ENCODE data around the gene ZCCHC12.
"Not testable (repeated sequence)": the region's sequence is repeated elsewhere in the genome, so short reads cannot be mapped to it uniquely, and the experiment has no call there.

Gene ZCCHC12

DNA sequence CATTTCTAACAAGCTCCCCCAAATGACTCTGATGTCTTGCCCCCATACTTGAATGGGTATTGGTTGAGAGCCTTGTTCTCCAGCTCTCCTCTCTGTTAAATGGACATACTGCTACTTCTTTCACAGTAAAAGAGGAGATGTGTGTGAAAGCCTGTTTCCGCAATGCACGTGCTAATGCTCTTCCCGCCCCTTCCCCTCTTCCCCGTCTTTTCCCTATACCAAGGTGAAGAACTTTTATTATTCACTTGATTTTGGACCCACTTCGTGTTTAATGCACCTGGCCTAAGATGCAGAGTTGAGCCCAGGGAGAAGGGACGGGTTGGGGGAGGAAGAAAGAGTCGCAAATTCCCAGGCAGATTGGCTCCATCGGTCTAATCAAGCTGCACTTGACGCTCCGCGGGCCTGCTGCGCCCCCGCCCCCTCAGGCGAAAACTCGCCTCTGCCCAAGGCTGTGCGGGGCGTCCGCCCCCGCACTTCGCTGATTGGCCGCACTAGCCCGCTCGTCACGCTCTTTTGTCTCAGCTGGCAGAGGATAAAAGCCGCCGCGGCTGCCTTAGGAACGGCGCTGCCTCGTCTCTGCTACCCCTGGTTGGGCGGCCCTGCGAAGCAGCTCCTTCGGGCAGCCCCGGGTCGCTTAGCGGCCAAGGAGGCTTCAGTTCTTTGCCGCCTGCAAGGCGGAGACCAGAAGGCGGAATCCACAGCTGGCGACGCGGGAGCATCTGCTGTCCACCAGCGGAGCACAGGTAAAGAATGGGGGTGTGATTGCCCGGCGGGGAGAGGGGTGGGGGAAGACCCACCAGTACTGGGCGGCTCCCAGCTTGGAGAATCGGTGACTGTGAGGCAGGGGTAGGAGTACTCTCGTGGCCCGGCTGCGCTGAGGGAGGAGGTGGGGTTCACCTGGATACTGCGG, at the start of gene ZCCHC12:
Gene ZCCHC12, plus strand, starts transcription at position 562 of the 910 bp plus-strand sequence. CDS start 1,421 bp downstream, outside the sequence.
- peak; percentile 38 for DNase-seq

DNA sequence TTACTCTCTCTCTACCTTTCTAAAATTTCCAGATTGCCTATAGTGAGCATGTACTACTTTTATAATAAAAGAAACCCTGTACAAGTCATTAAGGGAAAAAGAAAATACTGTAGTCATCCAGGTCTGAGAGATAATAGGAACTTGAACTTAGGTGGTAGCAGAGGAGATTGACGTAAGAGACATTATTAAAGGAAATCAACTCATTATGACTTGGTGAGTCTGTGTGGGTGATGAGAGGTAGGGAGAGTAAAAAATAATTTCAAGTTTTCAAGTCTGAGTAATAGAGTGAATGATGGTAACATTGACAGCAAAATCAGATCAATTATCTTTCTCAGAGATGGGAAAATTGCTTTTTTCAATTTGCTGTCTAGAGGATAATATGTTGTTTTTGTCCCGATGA, 44.0 kb upstream of the ZCCHC12 start:
- no peak for DNase-seq

GRCh38 chrX:118780509-118780908, 43.1 kb upstream of the ZCCHC12 start:
- no peak for DNase-seq

DNA sequence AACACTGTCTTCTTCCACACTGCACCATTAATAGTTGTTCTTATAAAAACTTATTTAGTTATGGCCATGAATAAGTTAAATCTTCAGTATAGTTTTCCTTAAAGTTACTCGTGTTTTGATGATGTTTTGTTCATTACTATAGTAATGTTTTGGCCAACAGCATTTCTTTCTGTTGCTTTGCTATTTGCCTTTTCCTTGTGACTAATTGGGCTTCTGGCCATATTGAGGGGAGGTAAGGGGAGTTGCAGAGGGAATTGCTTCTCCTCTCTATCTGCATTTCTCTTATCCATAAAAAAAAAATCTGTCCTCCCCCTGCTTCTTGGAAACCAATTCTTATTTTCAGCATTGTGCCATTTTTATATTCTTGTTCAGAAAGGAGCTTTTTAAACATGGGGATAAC, 42.7 kb upstream of the ZCCHC12 start:
- no peak for DNase-seq

GRCh38 chrX:118795528-118796280, 27.9 kb upstream of the ZCCHC12 start:
- DNase-seq = no peak

DNA sequence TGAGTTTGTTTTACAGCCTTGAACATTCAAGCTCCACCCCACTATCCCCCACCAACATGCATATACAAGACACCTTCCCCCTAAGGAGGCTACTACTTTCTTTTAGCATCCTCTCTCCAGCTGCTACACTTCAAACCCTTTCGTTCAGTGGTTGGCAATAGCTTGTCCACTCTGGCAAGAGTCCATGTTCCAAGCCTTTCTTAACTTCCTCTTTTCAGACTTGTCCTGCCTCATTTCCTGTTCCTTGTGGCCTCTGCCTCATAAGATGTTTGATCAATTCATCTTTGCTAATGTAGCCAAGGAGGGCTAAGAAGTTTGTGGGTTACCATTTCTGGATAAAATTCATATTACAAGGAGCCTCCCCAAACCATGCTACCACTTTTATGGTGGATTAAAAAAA, 20.8 kb upstream of the ZCCHC12 start:
- DNase-seq = no peak

- DNase-seq = peak; percentile 34
Observed at GRCh38 chrX:118807151-118808017, 16.2 kb upstream of the ZCCHC12 start.

DNA sequence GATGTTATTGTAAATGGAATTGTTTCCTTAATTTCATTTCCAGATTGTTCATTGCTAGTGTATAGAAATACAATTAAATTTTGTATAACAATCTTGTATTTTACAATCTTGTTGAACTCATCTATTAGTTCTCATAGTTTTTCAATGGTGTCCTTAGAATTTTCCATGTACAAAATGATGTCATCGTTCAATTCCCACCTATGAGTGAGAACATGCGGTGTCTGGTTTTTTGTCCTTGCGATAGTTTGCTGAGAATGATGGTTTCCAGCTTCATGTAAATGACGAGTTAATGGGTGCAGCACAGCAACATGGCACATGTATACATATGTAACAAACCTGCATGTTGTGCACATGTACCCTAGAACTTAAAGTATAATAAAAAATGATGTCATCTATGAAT, 6.4 kb upstream of the ZCCHC12 start:
- not testable (repeated sequence) for DNase-seq

DNA sequence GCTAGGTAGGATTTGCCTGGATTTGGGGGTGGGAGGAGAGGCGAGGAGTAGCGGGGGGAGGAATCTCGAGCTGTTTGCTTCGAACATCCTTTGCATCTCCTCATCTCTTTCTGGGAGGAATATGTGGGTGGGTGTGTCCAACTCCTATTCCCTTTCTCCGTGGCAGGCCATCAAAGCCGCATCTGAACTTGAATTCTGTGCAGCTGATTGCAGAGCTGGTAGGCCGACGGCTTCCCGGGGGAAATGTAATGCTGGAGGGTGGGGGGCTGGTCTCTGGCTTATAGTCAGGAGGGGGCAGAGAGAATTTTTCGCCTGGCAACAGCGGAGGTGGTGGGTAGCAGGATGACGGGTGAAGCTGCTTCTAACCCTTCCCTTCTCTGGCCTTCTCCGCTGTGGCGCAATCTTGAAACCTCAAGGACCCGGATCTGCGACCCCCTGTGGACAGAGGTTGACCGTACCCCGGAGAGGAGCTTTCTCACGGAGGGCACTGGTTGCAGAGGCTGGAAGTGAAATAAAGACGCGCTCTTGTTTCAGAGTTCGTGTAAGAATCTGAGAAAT, 628 bp downstream of the ZCCHC12 start:
- DNase-seq = no peak

GRCh38 chrX:118825227-118825626, 1.6 kb downstream of the ZCCHC12 start:
- DNase-seq = no peak

DNA sequence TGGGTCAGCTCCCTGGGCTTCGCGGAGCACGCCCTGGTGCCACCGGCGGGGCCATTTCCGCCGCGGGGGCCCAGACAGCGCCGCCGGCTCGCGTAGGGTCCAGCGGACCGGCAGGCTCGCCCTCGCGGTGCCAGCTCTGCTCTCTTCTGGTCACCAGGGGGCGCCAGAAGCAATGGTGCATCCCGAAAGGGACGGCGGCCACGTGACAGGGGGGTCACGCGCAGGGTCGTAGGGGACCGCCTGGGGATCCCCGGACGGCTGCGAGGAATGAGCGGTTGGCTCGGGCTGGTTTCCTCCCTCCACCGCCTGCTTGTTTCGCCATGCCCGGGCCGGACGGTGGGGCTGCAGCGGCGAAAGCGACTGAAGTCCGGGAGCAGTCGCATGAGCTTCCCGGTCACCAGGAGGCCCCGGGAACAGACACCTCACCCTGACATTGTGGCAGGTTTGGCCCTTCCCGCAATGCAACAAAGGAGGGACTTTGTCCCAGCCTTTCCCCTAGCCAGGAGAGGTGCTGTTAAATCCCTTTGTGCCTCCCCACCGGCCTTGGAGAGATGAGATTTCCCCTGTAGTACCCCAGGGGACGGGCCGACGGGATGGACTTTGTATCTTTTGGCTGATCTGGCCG, 15.8 kb downstream of the ZCCHC12 start:
- DNase-seq = peak; percentile 82

DNA sequence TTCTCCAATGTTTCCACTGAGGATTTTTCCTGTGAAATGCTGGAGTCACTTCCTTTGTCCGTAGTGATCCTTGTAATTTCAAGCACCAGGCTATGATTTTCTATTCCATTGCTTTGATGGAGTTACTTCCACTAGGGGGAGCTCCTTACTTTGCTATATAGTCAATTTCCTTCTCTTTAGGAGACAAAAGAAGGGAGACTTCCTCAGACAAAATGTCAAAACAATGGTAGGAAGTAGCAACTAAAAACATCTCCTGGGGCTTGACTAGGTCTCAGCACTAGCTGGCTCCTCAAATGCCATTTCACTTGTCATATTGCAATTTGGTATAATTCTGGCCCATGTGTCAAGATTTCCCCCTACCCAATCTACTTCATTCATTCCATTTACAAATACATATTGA, 24.1 kb downstream of the ZCCHC12 start:
- DNase-seq = no peak

DNA sequence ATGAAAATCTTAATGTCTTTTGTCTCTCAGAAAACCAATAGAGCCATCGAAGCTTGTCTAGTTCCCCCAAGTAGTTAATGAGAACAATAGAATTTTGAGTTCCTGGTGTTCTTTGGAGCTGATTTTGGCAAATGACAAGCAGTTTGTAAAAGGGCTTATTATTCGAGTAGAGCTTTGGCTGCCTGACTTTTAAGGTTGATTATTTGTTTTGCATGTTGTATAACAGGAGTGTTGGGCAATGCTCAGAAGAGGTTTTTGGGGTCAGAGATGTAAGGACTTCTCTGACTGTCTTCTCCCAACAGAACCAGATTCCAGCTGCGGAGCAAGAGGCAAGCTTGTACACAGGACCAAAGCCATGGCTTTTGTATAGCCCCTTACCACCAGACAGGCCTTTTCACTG, 30.0 kb downstream of the ZCCHC12 start:
- no peak for DNase-seq

GRCh38 chrX:118855681-118856310, 32.2 kb downstream of the ZCCHC12 start:
- DNase-seq = no peak

DNA sequence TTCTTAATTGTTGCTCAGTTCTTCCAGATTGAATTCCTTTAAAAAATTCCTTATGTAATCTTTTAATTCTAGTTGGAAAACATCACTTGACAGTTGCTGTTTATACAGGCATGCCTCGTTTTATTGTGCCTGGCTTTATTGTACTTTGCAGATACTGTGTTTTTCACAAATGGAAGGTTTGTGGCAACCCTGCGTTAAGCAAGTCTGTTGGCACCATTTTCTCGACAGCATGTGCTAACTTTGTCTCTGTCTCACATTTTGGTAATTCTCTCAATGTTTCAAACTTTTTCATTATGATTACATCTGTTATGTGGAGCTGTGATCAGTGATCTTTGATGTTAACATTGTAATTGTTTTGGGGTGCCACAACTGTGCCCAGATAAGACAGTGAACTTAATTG, 33.4 kb downstream of the ZCCHC12 start:
- no peak for DNase-seq

- no peak for DNase-seq
Observed at GRCh38 chrX:118861338-118861737, 37.7 kb downstream of the ZCCHC12 start.

DNA sequence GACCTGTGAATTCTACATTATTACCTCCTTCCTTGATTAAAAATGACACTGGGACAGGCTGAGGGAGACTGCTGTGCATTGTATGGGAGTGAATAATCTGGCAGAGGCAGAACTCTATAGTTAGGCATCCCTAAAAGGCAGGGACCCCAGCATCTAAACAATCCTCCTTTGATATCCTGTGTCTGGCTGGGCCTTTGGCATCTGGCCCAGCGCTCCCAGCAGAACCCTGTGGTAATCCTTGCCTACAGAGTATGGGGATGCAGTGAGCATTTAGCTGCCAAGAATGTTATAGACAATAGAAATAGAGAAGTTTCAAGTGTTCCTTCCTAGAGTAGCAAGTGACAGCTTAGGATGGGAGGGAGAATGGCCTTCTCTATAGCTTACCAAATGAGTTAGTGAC, 38.5 kb downstream of the ZCCHC12 start:
- no peak for DNase-seq

DNA sequence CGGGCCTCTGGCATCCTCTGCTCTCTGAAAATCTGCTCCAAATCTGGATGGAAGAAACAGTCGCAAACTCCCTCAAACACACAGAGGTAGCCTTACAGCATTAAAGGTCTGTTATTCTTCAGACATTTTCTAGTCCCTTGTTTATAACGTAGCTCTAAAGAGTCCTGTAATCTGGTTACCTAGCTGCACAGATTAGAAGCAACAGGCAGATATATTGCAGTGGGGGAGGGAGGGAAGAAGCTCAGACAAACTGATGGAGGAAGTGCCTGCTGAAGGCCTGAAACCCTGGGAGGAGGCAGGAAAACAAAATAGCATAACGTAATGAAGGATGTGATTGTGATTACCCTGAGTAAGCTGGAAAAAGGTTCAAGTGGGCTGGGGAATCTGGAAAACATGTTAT, 39.4 kb downstream of the ZCCHC12 start:
- no peak for DNase-seq

GRCh38 chrX:118864063-118864635, 40.5 kb downstream of the ZCCHC12 start:
- DNase-seq = no peak

DNA sequence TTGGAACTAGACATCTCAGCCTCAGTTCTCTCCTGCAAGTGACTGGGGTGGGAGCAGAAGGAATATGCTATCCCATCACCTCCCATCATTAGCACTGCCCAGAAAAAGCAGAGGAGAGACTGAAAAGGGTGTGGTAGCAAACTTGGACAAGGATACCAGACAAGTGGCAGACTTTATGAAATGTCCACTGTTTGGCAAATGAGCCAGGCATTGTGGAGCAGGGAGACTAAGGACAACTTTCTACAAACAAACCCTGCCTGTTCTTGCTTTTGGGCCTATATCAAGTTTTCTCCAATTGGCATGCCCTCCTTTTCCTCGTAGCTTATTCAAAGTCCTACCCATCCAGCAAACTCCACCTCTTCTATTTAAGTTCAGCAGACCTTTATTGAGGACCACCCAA, 41.6 kb downstream of the ZCCHC12 start:
- DNase-seq = no peak

DNA sequence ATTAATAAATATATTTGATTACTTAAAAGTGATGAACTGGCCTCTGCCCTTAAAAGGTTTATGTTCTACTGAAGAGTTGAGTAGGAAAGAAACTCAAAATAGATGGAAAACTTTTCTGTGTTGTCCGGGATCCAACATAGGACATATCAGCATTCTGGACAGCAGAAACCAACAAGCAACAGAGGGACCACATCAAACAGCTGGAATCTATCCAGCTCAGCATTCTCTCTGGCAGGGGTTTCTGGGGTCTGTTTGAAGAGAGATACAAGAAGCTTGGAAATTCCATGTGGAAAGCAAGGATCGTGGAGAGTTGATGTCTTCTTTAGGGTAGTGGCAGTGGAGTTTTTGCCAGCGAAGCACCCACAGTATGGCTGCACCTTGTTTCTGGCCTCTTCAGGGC, 43.6 kb downstream of the ZCCHC12 start:
- no peak for DNase-seq

All from stimulated activated CD8-positive, alpha-beta memory T cell treated with anti-CD3 and anti-CD28 coated beads, Interleukin-4, amount 100 ng/mL, for 48 hours (primary cell).